GM18526 (cell line): ENCODE data around the gene SF3B3.
A peak's percentile ranks its signal among the peaks of the same experiment; 100 is the strongest.

Source experiments
- POLR2A ChIP-seq: IDR thresholded peaks from 3 replicates; pipeline ENCODE4 v1.6.1; 2011; ENCODE audit not compliant: insufficient read length; ENCODE audit errors: extremely low read depth

Gene SF3B3

DNA sequence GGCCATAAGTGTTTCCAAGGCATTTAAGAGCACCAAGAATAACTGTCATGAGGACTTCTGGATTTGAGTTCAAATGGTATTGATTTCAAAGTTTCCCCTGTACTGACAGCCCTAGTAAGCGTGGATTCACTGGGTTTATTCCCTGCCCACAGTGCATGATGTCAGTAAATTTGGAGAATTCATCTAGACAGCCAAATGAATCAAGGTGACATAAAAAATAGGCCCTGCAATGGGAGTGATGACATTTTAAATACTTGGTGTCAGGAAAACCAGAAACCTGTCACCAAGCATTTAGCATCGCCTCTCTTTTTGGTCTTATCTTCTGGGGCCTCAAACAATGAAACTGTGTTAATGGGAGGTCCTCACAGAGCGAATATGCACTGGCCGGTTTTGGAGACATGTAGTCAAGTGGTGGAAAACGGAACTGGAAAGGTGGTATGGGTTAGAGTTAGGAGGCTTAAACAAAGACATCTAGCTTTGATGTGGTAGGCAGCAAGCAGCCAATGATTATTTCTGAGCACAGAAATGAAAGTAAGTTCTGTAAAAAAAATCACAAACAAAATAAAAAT is 29.3 kb upstream of the SF3B3 start:
- TF ChIP-seq POLR2A: no peak

DNA sequence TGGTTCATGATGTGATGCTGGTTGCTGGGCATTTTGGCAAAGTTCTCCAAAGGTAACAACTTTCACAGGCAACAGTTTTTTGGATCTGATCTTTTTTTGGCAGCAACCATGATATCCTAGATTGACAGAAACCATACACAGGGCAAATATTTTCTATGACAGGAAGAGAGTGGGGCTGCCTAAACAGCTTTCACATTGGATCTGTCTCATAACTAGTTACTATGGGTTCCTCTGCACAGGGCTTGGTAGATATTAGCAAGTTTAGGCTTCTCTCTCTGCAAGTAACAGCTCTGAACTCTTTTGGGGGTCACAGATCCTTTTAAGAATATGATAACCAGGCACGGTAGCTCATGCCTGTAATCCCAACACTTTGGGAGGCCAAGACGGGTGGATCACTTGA is 28.8 kb upstream of the SF3B3 start:
- no peak for TF ChIP-seq POLR2A

DNA sequence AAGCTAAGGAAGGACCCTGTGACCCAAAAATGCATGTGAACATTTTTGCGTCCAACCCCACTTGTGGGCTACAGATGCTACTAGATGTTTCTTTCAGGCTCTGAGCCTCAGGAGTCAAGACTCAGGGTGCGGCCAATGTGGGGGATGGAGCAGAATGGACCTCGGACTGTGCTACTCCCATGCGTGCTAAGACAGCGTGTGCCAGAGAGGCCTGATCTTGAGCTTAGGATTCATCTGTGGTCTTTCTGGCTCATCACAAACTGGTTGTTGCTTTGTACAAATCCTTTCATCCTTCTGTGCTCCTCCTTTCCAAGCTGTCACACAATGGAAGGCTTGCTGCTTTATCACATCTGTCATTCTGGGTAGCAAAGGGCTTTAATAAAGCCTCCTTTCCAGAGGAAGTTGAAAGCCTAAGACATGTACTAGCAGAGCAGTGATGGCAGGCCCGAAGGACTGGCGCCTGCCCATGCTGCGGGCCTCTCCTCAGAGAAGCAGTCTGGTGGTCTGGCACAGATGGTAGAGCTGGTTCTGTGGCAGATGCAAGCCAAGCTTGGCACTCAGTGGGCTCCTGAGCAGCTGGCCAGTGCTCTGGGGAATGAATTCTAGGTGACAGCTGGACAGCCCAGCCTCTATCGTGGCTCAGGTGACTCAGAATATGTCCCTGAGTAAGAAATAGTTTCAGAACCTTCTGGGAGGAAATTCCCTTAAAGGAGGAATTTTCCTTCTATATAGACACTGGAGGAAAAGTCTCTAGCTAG is 28.0 kb upstream of the SF3B3 start:
- no peak for TF ChIP-seq POLR2A

DNA sequence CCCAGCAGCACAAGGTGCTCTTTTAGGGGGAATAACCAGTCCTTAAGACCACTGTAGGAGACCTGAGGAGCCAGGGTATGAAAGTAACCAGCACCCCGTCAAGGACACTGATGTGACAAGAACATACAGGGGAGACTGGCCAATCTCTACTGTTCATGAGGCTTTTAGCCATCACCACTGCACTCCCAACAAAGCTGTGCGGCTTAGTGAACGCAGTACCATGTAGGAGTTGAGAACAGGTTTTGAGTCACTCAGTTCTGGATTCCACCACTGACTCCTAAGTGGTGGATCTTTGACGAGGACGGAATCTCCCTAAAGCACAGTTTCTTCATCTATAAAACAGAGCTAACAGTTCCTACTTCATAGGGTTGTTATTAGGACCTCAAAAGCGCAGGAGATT is 27.1 kb upstream of the SF3B3 start:
- TF ChIP-seq POLR2A: no peak

DNA sequence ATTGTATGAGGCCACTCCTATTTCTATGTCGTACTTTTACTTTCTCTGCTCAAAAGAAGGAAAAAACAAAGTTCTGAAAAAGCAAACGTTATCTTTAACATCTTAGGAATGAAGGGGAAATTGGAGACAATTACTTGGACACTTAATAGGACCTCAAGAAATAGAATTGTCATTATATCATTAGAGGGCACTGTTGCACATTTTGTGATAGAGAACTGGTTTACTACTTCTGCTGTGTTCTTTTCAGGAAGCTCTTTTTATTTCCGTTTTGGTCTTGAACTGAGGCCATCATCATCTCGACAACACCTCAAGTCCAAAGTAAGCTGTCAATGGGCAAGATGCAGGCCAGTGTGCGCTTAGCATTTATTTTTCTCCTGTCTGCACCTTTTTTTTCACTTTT is 14.9 kb upstream of the SF3B3 start:
- no peak for TF ChIP-seq POLR2A

DNA sequence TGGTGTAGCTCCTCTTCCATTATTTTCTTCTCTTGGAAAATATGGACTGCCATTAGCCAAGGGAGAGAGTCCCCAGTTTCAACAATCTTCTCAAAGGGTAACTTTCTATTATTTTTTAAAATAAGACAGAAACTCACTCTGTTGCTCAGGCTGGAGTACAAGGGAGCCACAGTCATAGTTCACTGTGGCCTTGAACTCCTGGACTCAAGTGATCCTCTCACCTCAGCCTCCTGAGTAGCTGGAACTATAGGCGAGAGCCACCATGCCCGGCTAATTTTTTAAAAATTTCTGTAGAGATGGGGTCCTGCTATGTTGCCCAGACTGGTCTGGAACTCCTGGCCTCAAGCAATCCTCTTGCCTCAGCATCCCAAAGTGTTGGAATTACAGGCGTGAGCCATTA is 13.4 kb upstream of the SF3B3 start:
- no peak for TF ChIP-seq POLR2A

DNA sequence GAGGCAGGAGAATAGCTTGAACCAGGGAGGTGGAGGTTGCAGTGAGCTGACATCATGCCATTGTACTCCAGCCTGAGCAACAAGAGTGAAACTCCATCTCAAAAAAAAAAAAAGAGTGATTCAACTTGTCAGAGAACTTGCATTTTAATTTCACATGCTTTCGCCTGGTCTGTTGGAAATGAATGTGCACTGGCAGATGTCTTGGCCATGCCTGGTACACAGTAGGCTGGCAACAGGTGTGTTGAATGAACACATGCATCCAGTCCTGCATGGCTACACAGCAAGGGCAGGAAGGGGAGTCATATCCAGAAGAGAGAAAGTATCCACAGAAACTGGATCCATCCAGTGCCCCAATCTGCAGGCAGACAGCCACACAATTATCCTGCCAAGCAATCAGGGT is 11.8 kb upstream of the SF3B3 start:
- TF ChIP-seq POLR2A: no peak

DNA sequence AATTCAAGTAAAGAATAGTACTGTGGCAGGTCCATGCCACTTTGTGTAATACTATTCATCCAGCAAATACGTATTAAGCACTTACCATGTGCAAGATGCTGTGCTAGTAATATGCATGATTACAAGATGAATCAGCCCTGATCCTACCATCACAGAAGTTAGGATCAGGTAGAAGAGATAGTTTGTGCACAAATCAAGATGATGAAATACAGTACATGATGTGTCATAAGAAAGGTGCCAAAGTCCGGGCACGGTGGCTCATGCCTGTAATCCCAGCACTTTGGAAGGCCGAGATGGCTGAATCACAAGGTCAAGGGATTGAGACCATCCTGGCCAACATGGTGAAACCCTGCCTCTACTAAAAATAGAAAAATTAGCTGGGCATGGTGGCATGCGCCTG is 11.2 kb upstream of the SF3B3 start:
- no peak for TF ChIP-seq POLR2A

DNA sequence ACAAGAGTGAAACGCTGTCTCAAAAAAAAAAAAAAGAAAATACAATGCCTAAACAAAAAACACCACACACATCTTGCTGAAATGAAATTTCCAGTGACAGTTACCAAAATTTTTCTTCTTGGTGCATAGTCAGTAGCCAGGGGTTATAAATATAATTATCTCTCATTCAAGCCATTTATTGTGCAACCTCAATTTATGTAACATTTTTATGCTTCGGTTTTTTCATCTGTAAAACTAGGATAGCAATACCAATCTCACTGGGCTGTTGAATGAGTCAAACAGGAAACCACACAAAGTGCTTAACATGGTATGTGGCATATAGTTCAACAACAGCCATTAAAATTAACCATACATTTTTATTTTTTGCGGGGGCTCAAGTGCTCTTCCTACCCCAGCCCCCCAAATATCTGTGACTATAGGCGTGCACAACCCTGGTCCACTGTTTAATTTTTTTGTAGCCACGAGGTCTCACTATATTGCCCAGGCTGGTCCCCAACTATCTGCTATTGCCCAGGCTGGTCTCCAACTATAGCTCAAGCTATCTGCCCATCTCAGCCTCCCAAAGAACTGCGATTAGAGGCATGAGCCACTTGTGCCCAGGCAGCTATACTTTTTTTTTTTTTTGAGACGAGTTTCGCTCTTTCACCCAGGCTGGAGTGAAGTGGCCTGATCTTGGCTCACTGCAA is 2.9 kb upstream of the SF3B3 start:
- no peak for TF ChIP-seq POLR2A

DNA sequence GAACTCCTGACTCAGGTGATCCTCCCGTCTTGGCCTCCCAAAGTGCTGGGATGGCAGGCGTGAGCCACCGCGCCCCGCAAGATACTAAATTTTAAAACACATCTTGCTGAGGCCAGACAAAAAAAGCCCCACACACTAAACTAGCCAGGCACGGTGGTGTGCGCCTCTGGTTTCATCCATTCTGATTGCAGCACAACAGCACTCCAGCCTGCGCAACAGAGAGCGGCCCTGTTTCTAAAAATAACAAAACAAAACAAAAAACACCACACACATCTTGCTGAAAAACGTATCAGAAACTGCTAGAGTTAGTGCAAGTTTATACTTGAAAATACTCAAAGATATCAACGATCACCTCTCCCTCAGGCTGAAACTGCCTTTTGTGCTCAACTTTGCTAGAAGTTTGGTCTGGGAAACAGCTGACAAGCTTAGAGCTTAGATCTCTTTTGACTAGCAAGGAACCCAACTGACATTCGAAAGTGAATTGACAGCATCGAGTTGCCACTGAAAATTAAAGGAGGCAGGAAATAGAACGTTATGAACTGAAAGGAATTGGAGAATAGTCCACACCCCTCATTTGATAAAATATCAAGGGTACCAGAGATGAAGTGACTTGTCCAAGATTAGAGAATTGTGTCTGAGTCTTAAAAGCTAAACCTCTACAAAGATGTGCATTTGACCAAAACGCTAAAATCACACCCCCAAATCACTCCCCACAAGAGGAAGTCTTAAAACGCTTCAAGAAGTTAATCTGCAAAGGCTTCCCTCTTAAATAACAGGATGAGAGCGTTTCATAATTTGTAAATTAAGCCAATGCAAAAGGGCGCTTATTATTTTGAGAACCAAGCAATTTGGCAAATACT is 1.2 kb upstream of the SF3B3 start:
- no peak for TF ChIP-seq POLR2A

DNA sequence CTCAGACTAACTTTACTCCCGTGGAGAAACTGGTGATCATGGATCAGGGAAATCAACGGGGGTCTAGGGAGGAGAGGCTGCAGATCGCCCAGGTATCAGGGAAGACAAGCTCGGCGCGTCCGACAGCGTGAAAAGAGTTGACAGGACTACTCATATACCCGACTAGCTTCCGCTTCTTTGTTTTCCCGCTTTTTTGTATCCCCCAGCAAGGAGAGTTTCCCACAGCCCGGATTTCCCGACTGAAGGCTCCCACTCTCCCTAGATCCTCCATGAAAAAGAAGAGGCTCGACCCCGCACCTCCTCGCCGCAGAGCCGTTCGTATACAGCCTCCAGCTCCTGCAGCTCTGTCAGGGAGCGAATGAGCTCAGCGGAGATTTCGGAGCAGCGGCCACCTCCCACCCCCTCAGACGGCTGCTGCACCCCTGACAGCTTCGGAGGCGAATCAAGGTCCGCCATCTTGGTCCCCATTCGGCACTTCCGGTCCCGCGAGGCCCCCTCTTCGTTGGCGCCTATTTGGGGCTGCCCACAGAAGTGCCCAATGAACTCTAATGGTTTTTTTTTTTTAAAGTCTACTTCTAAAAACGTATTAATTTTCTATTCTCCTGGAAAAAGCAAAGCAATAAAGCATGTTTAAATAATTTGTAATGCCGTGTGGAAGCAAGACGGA is 407 bp upstream of the SF3B3 start, which contains the start of gene COG4:
Gene COG4 (minus strand): TSS at position 479 of the 667 bp plus-strand sequence. CDS start 11 bp downstream, at position 468.
- peak; percentile 92 for TF ChIP-seq POLR2A

DNA sequence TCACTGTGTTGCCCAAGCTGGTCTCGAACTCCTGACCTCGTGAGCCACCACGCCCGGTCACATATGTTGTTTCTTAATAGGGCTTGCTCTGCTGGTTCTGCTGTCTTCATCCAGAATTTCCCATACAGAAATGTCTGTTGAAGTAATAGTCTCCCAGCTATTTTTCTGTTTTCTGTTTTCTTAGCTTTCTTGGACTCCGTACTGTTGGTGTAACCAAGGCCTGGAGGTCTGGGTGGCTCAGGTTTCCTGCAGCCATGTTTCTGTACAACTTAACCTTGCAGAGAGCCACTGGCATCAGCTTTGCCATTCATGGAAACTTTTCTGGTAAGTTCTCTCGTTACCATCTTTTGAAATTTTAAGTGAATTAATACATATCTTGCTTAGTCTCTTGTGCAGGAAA is 2.8 kb downstream of the SF3B3 start:
- no peak for TF ChIP-seq POLR2A

DNA sequence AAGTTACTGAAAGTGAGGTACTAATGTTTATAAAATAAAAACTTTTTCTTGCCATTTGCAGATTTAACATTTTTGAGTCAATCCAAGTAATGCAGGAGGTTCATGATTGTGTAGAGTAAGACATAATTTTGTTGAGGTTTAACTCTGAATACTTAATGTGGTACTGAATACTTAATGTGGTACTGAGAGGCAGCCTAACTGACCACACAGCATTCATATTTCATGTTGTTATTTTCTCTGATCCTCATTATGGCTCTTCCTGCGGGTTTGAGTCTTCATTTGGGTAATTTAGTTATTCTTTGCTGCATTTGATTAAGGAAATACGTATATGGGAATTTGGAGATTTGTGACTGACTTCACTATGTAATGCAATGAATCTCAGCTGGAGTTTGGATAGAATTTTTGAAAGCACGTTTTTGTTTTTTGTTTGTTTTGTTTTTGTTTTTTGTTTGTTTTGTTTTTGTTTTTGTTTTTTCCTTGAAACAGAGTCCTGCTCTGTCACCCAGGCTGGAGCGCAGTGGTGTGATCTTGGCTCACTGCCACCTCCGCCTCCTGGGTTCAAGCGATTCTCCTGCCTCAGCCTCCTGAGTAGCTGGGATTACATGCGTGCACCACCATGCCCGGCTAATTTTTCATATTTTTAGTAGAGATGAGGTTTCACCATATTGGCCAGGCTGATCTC is 3.8 kb downstream of the SF3B3 start:
- TF ChIP-seq POLR2A: no peak

DNA sequence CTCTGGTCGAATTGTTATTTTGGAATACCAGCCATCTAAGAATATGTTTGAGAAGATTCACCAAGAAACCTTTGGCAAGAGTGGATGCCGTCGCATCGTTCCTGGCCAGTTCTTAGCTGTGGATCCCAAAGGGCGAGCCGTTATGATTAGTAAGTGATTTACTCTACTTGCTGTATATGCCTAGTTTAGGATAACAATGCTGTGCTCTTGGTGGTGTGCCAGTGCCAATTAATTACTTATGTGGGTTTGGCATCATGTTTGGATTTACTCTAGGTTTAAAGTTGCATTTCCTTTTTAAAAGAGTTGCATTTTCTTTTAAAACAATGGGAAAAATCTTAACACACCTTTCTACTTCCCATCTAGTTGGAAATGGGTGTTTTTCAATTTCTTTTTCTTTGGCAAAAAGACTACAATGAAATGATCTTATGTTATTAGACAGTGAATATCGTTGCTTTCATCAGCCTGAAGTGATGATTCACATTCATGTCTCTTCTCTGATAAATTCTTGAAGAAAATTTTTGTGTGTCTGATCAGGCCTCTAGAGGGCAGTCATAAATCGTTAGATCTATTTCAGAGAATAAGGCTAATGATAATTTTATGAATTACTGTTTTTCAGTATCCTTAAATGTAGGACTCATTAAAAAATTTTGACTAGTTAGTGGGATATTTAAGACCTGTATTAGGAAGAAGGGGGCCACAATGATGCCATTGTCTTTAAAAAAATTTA is 5.6 kb downstream of the SF3B3 start:
- TF ChIP-seq POLR2A: no peak
